ENCODE data around the gene TPST2. TPM values are rescaled to one million over a fixed set of nuclear protein-coding genes. Genes with fewer than 3 reads are reported as not detected.
A peak's percentile ranks its signal among the peaks of the same experiment; 100 is the strongest.

The TPST2 gene
- total RNA-seq, 1 experiment from 2014 or later, result 50.1 TPM

DNA sequence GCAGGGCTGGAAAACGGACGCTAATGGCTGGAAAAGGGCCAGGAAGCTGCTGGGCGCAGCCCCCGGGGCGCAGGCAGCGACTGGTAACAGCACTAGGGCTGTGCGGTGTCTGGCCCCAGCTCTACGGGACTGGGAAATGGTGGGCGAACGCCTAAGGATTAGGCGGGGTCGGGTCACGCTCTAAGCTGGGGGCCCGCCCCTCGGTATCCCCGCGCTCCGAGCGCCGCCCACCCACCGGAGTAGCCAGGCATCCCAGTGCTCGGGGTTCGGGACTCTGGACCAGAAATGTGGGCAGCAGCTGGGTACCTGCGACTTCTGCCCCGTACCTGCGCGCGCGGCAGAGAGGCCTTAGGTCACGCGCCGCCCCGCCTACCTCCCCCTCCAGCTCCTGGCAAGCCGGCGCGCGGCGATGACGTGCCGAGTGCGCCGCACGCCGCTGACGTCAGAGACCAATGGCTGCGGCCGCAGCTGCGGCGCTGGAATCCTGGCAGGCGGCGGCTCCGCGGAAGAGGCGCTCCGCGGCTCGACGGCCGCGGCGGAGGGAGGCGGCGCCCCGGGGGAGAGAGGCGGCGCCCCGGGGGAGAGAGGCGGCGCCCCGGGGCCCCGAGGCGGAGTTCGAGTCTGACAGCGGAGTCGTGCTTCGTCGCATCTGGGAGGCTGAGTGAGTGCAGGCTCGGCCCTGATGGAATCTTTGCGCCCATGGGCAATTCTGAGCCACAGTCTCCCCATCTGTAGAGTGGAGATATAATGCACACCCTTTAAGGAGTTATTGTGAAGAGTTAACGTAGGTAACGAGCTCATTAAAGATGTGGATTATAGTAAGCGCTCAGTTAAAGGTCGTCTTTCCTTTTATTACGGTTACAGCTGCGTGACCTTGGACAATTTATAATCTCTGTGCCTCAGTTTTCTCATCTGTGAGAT, 106.2 kb downstream of the TPST2 start, which contains the start of the genes HPS4 and SRRD:
TSS of gene HPS4 (minus strand) at position 345 of the 921 bp plus-strand sequence. CDS start 2,021 bp downstream, outside the sequence.
TSS of gene SRRD (plus strand) at position 439 of the 921 bp plus-strand sequence. CDS start at position 453, 14 bp downstream.
- Mint-ChIP-seq H3K4me3 (peak within 1 kb of the TSS; percentile 96 to 98), H3K4me1 (peaks cover 43 to 44% of the 10 kb centered on the region in 2 experiments), H3K9me3 (no peaks in the 10 kb centered on the region; a peak in 1 of 5 replicates), H3K27me3 (ENCODE audit: low read depth) (no peaks in the 10 kb centered on the region), H3K36me3 (ENCODE audit: insufficient read depth in 1 of 3, low read depth in 3 of 3) (peaks cover 7 to 31% (median 28%) of the 10 kb centered on the region in 3 experiments; a peak in 6 of 7 replicates), H3K27ac (peak within 1 kb of the TSS; percentile 99 to 100 (median 100))
- Histone ChIP-seq H4K91ac (ENCODE audit: insufficient read length, low read depth, low read length) (no peak within 1 kb of the TSS), H3K9me3 (ENCODE audit: control insufficient read depth, low read depth, low read length) (no peaks in the 10 kb centered on the region), H4K20me1 (ENCODE audit: control insufficient read depth, insufficient read depth, insufficient read length) (no peaks in the 10 kb centered on the region), H3K79me2 (ENCODE audit: insufficient read depth, low read length) (peaks cover 3% of the 10 kb centered on the region; the same call in 1 of the 2 replicates), H3K4ac (ENCODE audit: low read depth, low read length) (no peak within 1 kb of the TSS), H2AFZ (ENCODE audit: low read length) (no peak within 1 kb of the TSS), H3T11ph (ENCODE audit: low read length) (no peak within 1 kb of the TSS), H4K8ac (replicated peaks; ENCODE audit: insufficient read length, low read depth, low read length) (no peak within 1 kb of the TSS), H2BK5ac (ENCODE audit: insufficient read length, low read length) (no peak within 1 kb of the TSS), H3K18ac (ENCODE audit: insufficient read length, low read depth, low read length) (peak within 1 kb of the TSS; percentile 83), H3K23me2 (ENCODE audit: insufficient read length, low read depth, low read length, poor library complexity, severe bottlenecking) (no peaks in the 10 kb centered on the region), H3K56ac (ENCODE audit: insufficient read length, low read depth, low read length) (no peak within 1 kb of the TSS), H3K4me1 (ENCODE audit: insufficient read depth, low read length) (no peaks in the 10 kb centered on the region; the same call in 1 of the 2 replicates), H2BK15ac (ENCODE audit: low read depth, low read length) (no peak within 1 kb of the TSS), H3K9ac (ENCODE audit: extremely low read depth, insufficient read length, low read length) (peak within 1 kb of the TSS; percentile 87), H3K4me2 (ENCODE audit: insufficient read depth, insufficient read length, low read length) (peak within 1 kb of the TSS; percentile 94), H2BK12ac (ENCODE audit: insufficient read length, low read depth, low read length) (no peak within 1 kb of the TSS), H3K27ac (ENCODE audit: insufficient read length, low read depth, low read length) (no peak within 1 kb of the TSS), H2AK5ac (ENCODE audit: insufficient read length, low read length) (no peak within 1 kb of the TSS), H2BK120ac (ENCODE audit: low read depth, low read length, poor library complexity, severe bottlenecking) (no peak within 1 kb of the TSS), H4K5ac (ENCODE audit: insufficient read length, low read depth, low read length) (no peak within 1 kb of the TSS), H3K27me3 (ENCODE audit: insufficient read depth, low read length) (no peaks in the 10 kb centered on the region), H2BK20ac (ENCODE audit: low read depth, low read length, poor library complexity, severe bottlenecking) (no peak within 1 kb of the TSS), H3K14ac (ENCODE audit: insufficient read depth, low read length) (peak within 1 kb of the TSS; percentile 86), H3K79me1 (ENCODE audit: insufficient read depth, low read depth, low read length, poor library complexity, severe bottlenecking) (peaks cover 10% of the 10 kb centered on the region), H3K23ac (ENCODE audit: insufficient read length, low read depth, low read length) (no peak within 1 kb of the TSS)
- WGBS (ENCODE audit: extremely low coverage, insufficient read length, low lambda C conversion rate), result no CpG with 5 or more reads among the region's 85 CpGs
- peak; percentile 92 for DNase-seq
- no peak for TF ChIP-seq CTCF (conservative IDR thresholded peaks at IDR 0.05)

Data from H9 (cell line).